A549 treated with GW870086 at 1 μM for 4 hours (cell line): ENCODE measurements around the gene GOLGA8M. TPM values are rescaled to one million over a fixed set of nuclear protein-coding genes. Genes with fewer than 3 reads are reported as not detected.

Source experiments
- total RNA-seq: library from RNA; stranded (reverse); fragments of 200-300 nt; extraction: Qiagen RNA extraction; gene quantifications from 5 replicates; pipeline ENCODE4 v1.2.3, GENCODE V29; 2022; ENCODE audit warnings: low read depth

The GOLGA8M gene, protein sequence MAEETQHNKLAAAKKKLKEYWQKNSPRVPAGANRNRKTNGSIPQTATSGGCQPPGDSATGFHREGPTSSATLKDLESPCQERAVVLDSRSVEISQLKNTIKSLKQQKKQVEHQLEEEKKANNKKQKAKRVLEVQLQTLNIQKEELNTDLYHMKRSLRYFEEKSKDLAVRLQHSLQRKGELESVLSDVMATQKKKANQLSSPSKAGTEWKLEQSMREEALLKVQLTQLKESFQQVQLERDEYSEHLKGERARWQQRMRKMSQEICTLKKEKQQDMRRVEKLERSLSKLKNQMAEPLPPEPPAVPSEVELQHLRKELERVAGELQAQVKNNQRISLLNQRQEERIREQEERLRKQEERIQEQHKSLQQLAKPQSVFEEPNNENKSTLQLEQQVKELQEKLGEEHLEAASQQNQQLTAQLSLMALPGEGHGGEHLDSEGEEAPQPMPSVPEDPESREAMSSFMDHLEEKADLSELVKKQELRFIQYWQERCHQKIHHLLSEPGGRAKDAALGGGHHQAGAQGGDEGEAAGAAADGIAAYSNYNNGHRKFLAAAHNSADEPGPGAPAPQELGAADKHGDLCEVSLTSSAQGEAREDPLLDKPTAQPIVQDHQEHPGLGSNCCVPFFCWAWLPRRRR
- 0.24 TPM in 1 of 5 replicates, not detected in the others for total RNA-seq

DNA sequence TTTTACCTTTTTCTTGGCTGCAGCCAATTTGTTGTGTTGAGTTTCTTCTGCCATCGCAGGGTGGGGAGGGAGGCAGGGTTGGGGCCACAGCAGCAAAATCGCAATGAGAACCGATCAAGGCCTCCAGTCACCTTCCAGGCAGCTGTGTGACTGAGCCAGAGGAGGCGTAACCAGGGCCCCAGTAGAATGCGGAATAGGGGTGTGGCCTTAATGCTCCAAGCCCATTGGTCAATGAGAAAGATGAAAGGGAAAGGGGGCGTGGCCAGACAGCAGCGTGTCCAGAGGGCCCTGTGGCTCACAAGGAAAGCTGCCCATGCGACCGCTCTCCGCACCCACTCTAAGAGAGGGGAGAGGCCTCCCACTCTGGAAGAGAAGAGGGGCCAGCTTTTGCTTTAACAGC, at the start of gene GOLGA8M:
Gene GOLGA8M (minus strand): TSS at position 152 of the 400 bp plus-strand sequence. CDS start 98 bp downstream, at position 54.

Other genes starting within 250 kb of the GOLGA8M start
- not detected in 5 replicates for gene GOLGA8G, start 179.4 kb downstream of the GOLGA8M start, total RNA-seq
- gene GOLGA6L25, start 158.9 kb downstream of the GOLGA8M start, total RNA-seq, result not detected in 5 replicates
- gene GOLGA6L7, start 136.2 kb upstream of the GOLGA8M start, total RNA-seq, result not detected in 5 replicates
- 16.3 to 20.1 TPM (median 18.2 TPM) in 5 replicates for gene APBA2, start 173.6 kb upstream of the GOLGA8M start, total RNA-seq